K562 (cell line): ENCODE results near the gene LIN28A. TPM values are rescaled to one million over a fixed set of nuclear protein-coding genes. Genes with fewer than 3 reads are reported as not detected.

Source experiments
- ETS1 ChIP-seq: conservative IDR thresholded peaks from 2 replicates; pipeline ENCODE4 v1.6.1; 2011; ENCODE audit warnings: low read depth, mild to moderate bottlenecking, low read length; ENCODE audit not compliant: control insufficient read depth
- FOXO4 ChIP-seq: fragments of 450-650 bp; formaldehyde crosslinking; IDR thresholded peaks from 2 replicates; pipeline ENCODE4 v1.4.0; 2020; ENCODE audit warnings: mild to moderate bottlenecking, moderate library complexity
- HDAC1 ChIP-seq, 2 experiments: fragments of 450-650 bp; IDR thresholded peaks; 2 replicates each; pipeline ENCODE4 v1.6.1; 2016 to 2017; ENCODE audit warnings: inconsistent platforms in 1 of 2, mild to moderate bottlenecking in 1 of 2, moderate library complexity in 1 of 2
- HIVEP1 ChIP-seq: fragments of 250-450 bp; sonication (Bioruptor Pico); IDR thresholded peaks from 2 replicates; pipeline ENCODE4 v1.4.0; 2020; ENCODE audit warnings: mild to moderate bottlenecking
- KHSRP ChIP-seq: fragments of 450-650 bp; IDR thresholded peaks from 2 replicates; pipeline ENCODE4 v1.6.1; 2017
- MCM2 ChIP-seq: fragments of 450-650 bp; IDR thresholded peaks from 2 replicates; pipeline ENCODE4 v1.6.1; 2017; ENCODE audit warnings: low read depth, mild to moderate bottlenecking
- NKRF ChIP-seq: fragments of 450-650 bp; IDR thresholded peaks from 2 replicates; pipeline ENCODE4 v1.6.1; 2016; ENCODE audit warnings: borderline replicate concordance
- PHF20 ChIP-seq: fragments of 450-650 bp; IDR thresholded peaks from 2 replicates; pipeline ENCODE4 v1.6.1; 2018; ENCODE audit not compliant: partially characterized antibody
- PML ChIP-seq: IDR thresholded peaks from 2 replicates; pipeline ENCODE4 v1.6.1; 2012; ENCODE audit warnings: low read length, inconsistent platforms
- RBM25 ChIP-seq: fragments of 200-400 bp; formaldehyde crosslinking; IDR thresholded peaks from 2 replicates; pipeline ENCODE4 v1.6.1; 2018; ENCODE audit warnings: low read length, low read depth, moderate library complexity; ENCODE audit not compliant: severe bottlenecking
- SP1 ChIP-seq: sonication (generic); formaldehyde crosslinking; IDR thresholded peaks from 2 replicates; pipeline ENCODE4 v1.8.1; 2022; ENCODE audit warnings: mild to moderate bottlenecking, missing genetic modification reagents
- STAG1 ChIP-seq: sonication (generic); formaldehyde crosslinking; IDR thresholded peaks from 2 replicates; pipeline ENCODE4 v1.5.0; 2020; ENCODE audit warnings: missing genetic modification reagents, borderline replicate concordance
- THRAP3 ChIP-seq: fragments of 450-650 bp; IDR thresholded peaks from 2 replicates; pipeline ENCODE4 v1.6.1; 2016; ENCODE audit warnings: mild to moderate bottlenecking, inconsistent platforms, borderline replicate concordance
- XRCC4 ChIP-seq: IDR thresholded peaks from one replicate; pipeline ENCODE4 v1.6.1; 2011; ENCODE audit not compliant: insufficient read depth, insufficient read length; ENCODE audit errors: extremely low read depth
- YY1 ChIP-seq, 3 experiments: IDR thresholded peaks; 2 replicates each; pipeline ENCODE4 v1.6.1; 2011; ENCODE audit warnings: low read length in 2 of 3, mild to moderate bottlenecking in 2 of 3, moderate library complexity in 2 of 3, borderline replicate concordance in 1 of 3, control low read depth in 1 of 3, low read depth in 1 of 3; ENCODE audit not compliant: insufficient read depth in 3 of 3, insufficient replicate concordance in 2 of 3, control insufficient read depth in 1 of 3, insufficient read length in 1 of 3; ENCODE audit errors: extremely low read depth in 1 of 3
- ZBTB26 ChIP-seq: fragments of 450-650 bp; formaldehyde crosslinking; IDR thresholded peaks from 2 replicates; pipeline ENCODE4 v1.4.0; 2022; ENCODE audit warnings: missing genetic modification characterization
- ZBTB7A ChIP-seq: IDR thresholded peaks from 2 replicates; pipeline ENCODE4 v1.6.1; 2011; ENCODE audit warnings: low read depth, mild to moderate bottlenecking, low read length, moderate library complexity, borderline replicate concordance; ENCODE audit not compliant: control insufficient read depth
- ZNF146 ChIP-seq: IDR thresholded peaks from one replicate; pipeline ENCODE4 v1.6.1; 2018; ENCODE audit warnings: missing compliant biosample characterization; ENCODE audit not compliant: unreplicated experiment
- ZNF197 ChIP-seq: fragments of 200-800 bp; sonication (Bioruptor generic); IDR thresholded peaks from 2 replicates; pipeline ENCODE4 v1.6.1; 2016; ENCODE audit warnings: low read depth, missing genetic modification characterization, missing compliant biosample characterization
- ZNF232 ChIP-seq: sonication (generic); formaldehyde crosslinking; IDR thresholded peaks from 2 replicates; pipeline ENCODE4 v1.8.0; 2022; ENCODE audit warnings: mild to moderate bottlenecking, missing genetic modification reagents
- ZNF398 ChIP-seq: fragments of 250-450 bp; sonication (Bioruptor Pico); IDR thresholded peaks from 2 replicates; pipeline ENCODE4 v1.8.0; 2021; ENCODE audit warnings: moderate library complexity, mild to moderate bottlenecking, inconsistent platforms
- polyA plus RNA-seq, 8 experiments: library from polyadenylated mRNA; depleted of rRNA in 4 of 8; stranded (reverse) in 5 of 8; unstranded in 3 of 8; fragments of >200 nt; fragmentation: Nextera tagmentation in 2 of 8; fragmentation: Illumina TruSeq in 1 of 8; extraction: Ambion mirVana in 2 of 8; extraction: Trizol in 1 of 8; gene quantifications; 2 replicates each; pipeline versions ENCODE4 v1.2.1 to v1.2.3, GENCODE V29; 2011 to 2014; ENCODE audit warnings: inconsistent platforms in 1 of 8, missing spikeins in 1 of 8
- total RNA-seq, 7 experiments: library from RNA; depleted of rRNA in 6 of 7; stranded (reverse); fragments of >200 nt in 6 of 7; fragmentation: Illumina TruSeq in 2 of 7; extraction: Trizol in 2 of 7; gene quantifications; 2 replicates each; pipeline versions ENCODE4 v1.2.1 to v1.2.3, GENCODE V29; 2011 to 2021; ENCODE audit warnings: low replicate concordance in 1 of 7

Gene LIN28A
- total and polyA plus RNA-seq, 9 of the 15 experiments (the other 6 are each of a cell fraction or from before 2014, with no cell fraction given): 0.80 to 5.4 (median 3.9) TPM

- TF ChIP-seq ZBTB7A (no peak), YY1 (IDR thresholded peaks at IDR 0.05; ENCODE audit: borderline replicate concordance in 1 of 3, control insufficient read depth in 1 of 3, extremely low read depth in 1 of 3, insufficient read depth in 3 of 3, insufficient read length in 1 of 3, insufficient replicate concordance in 2 of 3, low read depth in 1 of 3, low read length in 2 of 3) (no peak), FOXO4 (CRISPR knock-in tag) (no peak), ZNF232 (CRISPR knock-in tag) (no peak), ETS1 (no peak), HDAC1 (IDR thresholded peaks at IDR 0.05) (peak in 1 of 2 experiments; percentile 85; a peak in 1 of 4 replicates), ZNF197 (CRISPR knock-in tag) (peak; percentile 50; the same call in 1 of the 2 replicates), RBM25 (peak; percentile 93), KHSRP (no peak), STAG1 (CRISPR knock-in tag) (no peak), THRAP3 (0 out of 2 replicates have a peak, but pooled peaks have one; percentile 68), ZNF146 (CRISPR knock-in tag) (peak; percentile 100), SP1 (CRISPR knock-in tag) (0 out of 2 replicates have a peak, but pooled peaks have one; percentile 2), PHF20 (peak; percentile 33), PML (no peak), NKRF (no peak), MCM2 (no peak), ZBTB26 (CRISPR knock-in tag) (no peak), XRCC4 (no peak), ZNF398 (CRISPR knock-in tag) (0 out of 2 replicates have a peak, but pooled peaks have one; percentile 1), HIVEP1 (0 out of 2 replicates have a peak, but pooled peaks have one; percentile 0)
These were observed 31.8 kb upstream of the LIN28A start (continued) for GRCh38 chr1:26378879-26379251.
